HG02981 (cell line): ENCODE data around the gene CCRL2.

Source experiments
- ATAC-seq: cut with Tn5 transposase; IDR thresholded peaks from one replicate; pipeline ENCODE4 v1.9.1; 2021; ENCODE audit warnings: mild to moderate bottlenecking, moderate library complexity; ENCODE audit not compliant: unreplicated experiment

CCRL2 gene, protein sequence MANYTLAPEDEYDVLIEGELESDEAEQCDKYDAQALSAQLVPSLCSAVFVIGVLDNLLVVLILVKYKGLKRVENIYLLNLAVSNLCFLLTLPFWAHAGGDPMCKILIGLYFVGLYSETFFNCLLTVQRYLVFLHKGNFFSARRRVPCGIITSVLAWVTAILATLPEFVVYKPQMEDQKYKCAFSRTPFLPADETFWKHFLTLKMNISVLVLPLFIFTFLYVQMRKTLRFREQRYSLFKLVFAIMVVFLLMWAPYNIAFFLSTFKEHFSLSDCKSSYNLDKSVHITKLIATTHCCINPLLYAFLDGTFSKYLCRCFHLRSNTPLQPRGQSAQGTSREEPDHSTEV

DNA sequence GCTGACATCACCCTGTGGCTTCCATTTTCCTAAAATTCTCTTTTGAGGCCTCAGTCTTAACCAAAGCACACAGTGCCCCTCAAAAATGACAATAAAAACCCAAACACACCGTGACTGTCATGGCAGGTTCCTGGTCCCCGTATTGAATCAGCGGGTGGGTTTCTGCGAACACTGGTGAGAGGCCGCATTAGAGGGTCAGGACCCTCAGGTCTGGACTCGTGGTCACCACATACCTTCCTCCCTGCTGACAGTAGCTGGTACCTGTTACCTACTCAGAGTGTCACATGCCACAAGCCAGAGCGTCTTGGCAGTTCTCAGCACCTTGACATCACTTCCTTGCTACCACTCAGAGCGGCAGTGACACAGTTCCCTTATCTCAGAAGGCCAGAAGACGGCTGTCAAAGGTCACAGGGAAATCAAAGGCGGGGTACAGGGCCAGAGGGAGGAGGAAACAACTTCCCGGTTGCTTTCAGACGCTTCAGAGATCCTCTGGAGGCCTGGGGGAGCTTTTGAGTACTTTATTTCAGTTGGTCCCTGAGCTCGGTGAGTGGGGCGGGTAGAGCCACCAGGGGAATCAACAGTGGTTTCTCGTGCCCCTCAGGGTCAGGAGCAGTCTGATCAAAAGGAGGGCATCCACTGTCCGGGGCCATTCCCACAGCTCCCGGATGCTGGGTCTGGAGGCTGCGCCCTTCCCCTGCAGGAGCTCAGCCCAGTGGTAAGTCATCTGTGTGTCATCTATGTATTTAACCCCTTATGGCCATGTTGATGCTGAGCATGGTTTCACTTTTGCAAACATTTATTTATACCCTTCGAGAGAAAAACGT lies at the start of gene CCRL2, which contains the start of gene CCR5AS:
CCRL2 (plus strand) TSS at position 472 of the 824 bp plus-strand sequence. CDS start 821 bp downstream, outside the sequence.
CCR5AS (minus strand) TSS at position 279 of the 824 bp plus-strand sequence.
- no peak for ATAC-seq

DNA sequence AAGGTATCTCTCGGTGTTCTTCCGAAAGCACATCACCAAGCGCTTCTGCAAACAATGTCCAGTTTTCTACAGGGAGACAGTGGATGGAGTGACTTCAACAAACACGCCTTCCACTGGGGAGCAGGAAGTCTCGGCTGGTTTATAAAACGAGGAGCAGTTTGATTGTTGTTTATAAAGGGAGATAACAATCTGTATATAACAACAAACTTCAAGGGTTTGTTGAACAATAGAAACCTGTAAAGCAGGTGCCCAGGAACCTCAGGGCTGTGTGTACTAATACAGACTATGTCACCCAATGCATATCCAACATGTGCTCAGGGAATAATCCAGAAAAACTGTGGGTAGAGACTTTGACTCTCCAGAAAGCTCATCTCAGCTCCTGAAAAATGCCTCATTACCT lies 48.6 kb upstream of the CCRL2 start:
- no peak for ATAC-seq

DNA sequence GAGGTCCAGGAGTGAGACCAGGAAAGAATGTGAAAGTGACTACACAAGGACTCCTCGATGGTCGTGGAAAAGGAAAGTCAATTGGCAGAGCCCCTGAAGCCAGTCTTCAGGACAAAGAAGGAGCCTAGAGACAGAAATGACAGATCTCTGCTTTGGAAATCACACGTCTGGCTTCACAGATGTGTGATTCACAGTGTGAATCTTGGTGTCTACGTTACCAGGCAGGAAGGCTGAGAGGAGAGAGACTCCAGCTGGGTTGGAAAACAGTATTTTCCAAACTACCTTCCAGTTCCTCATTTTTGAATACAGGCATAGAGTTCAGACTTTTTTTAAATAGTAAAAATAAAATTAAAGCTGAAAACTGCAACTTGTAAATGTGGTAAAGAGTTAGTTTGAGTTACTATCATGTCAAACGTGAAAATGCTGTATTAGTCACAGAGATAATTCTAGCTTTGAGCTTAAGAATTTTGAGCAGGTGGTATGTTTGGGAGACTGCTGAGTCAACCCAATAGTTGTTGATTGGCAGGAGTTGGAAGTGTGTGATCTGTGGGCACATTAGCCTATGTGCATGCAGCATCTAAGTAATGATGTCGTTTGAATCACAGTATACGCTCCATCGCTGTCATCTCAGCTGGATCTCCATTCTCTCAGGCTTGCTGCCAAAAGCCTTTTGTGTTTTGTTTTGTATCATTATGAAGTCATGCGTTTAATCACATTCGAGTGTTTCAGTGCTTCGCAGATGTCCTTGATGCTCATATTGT lies 47.1 kb upstream of the CCRL2 start:
- ATAC-seq, result peak; percentile 45

DNA sequence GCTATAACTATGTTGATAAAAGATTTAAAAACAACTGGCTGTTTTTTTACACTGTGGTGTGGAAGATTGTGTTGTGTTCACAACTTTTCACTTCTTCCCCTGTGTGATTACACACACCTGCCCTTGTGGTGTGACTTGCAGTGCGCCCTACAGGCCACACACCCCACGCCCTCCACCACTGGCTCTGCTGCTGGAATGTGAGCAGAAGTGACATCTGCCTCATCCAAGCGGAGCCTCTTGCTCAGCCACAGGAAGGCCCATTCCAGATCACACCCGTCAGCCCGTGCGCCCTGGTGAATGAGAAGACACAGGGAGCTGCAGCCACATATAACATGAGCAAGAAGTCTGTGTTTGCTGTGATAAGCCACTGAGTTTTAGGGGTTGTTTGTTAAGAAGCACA lies 46.2 kb upstream of the CCRL2 start:
- no peak for ATAC-seq

DNA sequence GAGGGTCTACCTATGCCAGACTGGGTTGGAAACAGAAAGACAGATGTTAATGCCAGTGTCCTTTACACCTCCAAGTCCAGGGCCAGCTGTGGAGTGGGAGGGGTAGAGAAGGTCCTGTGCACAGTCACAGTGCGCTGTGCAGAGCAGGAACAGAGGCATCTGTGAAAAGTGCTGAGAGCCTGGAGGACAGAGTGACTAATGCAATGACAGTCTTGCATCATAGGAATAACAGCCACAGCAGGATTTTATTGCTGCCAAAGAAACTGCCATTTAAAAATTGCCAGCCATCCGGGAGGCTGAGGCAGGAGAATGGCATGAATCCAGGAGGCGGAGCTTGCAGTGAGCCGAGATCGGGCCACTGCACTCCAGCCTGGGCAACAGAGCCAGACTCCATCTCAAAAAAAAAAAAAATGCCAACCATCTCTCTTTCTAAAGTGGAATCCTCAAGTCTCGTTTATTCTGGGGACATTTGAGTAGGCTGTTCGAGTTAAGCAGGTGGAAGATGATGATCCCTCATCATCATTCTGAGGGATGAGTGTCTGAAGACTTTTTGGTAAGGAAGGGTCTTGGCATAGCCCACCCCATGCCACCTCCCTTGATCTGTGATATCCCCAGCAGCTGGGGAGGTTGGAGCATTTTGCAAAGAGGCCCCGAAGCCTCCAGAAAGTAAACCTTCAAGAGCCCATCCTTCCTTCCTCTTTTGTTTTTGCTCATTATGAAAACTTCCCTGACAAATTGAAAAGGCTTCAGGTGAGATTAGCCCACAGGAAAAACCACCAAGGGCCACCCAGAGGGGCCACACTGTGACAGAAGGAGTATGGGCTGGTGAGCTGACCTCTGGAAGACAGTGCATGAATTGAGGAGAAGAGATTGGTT lies 45.4 kb upstream of the CCRL2 start:
- no peak for ATAC-seq

DNA sequence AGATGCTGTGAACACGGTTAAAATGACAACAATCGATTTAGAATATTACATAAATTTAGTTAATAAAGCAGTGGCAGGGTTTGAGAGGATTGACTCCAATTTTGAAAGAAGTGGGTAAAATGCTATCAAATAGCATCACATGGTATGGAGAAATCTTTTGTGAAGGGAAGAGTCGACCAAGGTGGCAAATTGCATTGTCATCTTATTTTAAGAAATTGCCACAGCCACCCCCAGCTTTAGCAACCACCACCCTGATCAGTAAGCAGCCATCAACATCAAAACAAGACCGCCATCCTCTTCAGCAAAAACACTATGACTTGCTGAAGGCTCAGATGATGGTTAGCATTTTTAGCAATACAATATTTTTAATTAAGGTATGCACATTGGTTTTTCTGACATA lies 42.0 kb upstream of the CCRL2 start:
- ATAC-seq, result no peak

DNA sequence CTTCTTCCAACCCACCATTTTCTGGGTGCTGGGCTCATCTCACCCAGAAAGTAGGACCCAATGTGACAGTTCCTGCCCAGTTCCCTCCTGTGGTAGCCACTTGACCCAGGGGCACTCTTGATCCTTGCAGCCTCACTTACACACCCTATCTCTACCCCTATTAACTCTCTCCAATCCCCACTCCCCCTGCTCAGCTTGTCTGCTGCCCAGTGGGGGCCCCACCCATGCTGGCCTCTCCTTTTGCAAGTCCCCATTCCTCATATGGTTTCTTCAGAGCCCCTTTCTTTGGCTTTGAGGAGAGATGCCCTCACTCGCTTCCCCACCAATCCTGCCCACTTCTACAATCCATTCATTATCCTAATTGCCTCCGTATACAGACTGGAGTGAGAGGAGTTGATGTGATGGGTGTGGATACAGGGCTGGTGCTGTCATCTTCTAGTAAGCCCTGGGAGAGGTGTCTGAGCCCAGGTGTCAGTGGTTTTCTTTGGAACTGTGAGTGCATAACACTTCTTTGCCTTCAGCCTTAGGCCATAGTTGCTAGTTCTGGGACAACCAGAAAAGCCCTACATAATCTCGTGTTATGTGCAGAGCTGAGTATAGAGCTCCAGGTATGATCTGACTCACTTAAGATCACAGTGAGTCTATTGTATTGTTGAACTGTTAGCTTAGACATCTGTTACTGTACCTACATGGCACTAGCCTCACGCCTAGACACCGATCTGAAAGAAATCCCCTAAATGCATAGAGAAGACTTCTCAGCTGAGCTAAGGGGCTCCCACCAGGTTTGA lies 41.1 kb upstream of the CCRL2 start:
- no peak for ATAC-seq

DNA sequence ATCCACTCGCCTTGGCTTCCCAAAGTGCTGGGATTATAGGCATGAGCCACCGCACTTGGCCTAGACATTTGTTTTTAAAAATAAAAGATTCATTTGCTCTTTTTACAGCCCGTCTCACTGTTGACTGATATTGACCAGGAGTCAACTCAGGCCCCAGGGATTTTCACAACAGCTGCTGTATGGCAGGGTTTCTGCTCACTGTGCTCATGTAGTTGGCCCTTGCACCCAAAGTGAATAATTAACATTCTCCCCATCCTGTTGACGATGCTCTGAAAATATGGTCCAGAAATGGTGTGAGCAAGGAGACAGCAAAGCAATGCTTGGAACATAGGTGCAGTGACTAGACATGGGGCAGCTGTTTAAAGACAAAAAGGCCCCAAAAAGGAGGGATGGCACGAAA lies 39.2 kb upstream of the CCRL2 start:
- ATAC-seq, result no peak

DNA sequence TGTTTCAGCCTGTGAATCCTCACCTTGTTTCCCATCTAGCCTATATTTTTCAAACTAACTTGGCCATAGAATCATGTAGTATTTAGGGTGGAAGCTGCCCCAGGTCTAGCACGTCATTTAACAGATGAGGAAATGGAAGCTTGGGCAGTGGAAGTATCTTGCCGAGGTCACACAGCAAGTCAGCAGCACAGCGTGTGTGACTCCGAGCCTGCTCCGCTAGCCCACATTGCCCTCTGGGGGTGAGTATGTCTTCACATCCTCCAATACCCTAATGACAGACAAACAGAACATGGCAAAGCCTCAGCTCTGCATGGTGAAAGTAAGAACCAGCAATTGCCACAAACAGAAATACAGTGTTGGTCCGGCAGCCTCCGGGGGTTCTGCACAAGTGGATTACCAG lies 38.5 kb upstream of the CCRL2 start:
- ATAC-seq, result peak; percentile 51

DNA sequence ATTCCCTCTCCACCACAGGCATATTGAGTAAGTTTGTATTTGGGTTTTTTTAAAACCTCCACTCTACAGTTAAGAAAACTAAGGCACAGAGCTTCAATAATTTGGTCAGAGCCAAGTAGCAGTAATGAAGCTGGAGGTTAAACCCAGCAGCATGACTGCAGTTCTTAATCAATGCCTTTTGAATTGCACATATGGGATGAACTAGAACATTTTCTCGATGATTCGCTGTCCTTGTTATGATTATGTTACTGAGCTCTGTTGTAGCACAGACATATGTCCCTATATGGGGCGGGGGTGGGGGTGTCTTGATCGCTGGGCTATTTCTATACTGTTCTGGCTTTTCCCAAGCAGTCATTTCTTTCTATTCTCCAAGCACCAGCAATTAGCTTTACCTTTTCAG lies 37.9 kb upstream of the CCRL2 start:
- ATAC-seq, result no peak

DNA sequence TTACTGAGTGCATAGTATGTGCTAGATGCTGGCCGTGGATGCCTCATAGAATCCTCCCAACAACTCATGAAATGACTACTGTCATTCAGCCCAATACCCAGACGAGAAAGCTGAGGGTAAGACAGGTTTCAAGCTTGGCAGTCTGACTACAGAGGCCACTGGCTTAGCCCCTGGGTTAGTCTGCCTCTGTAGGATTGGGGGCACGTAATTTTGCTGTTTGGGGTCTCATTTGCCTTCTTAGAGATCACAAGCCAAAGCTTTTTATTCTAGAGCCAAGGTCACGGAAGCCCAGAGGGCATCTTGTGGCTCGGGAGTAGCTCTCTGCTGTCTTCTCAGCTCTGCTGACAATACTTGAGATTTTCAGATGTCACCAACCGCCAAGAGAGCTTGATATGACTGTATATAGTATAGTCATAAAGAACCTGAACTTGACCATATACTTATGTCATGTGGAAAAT lies 37.4 kb upstream of the CCRL2 start:
- ATAC-seq, result no peak

DNA sequence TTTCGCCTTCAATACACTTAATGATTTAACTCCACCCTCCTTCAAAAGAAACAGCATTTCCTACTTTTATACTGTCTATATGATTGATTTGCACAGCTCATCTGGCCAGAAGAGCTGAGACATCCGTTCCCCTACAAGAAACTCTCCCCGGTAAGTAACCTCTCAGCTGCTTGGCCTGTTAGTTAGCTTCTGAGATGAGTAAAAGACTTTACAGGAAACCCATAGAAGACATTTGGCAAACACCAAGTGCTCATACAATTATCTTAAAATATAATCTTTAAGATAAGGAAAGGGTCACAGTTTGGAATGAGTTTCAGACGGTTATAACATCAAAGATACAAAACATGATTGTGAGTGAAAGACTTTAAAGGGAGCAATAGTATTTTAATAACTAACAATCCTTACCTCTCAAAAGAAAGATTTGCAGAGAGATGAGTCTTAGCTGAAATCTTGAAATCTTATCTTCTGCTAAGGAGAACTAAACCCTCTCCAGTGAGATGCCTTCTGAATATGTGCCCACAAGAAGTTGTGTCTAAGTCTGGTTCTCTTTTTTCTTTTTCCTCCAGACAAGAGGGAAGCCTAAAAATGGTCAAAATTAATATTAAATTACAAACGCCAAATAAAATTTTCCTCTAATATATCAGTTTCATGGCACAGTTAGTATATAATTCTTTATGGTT lies 36.1 kb upstream of the CCRL2 start, which contains the start of gene CCR5:
CCR5 (plus strand) TSS at position 108 of the 680 bp plus-strand sequence. CDS start 1,957 bp downstream, outside the sequence.
- ATAC-seq, result no peak

DNA sequence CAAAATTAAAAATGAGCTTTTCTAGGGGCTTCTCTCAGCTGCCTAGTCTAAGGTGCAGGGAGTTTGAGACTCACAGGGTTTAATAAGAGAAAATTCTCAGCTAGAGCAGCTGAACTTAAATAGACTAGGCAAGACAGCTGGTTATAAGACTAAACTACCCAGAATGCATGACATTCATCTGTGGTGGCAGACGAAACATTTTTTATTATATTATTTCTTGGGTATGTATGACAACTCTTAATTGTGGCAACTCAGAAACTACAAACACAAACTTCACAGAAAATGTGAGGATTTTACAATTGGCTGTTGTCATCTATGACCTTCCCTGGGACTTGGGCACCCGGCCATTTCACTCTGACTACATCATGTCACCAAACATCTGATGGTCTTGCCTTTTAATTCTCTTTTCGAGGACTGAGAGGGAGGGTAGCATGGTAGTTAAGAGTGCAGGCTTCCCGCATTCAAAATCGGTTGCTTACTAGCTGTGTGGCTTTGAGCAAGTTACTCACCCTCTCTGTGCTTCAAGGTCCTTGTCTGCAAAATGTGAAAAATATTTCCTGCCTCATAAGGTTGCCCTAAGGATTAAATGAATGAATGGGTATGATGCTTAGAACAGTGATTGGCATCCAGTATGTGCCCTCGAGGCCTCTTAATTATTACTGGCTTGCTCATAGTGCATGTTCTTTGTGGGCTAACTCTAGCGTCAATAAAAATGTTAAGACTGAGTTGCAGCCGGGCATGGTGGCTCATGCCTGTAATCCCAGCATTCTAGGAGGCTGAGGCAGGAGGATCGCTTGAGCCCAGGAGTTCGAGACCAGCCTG lies 35.3 kb upstream of the CCRL2 start:
- ATAC-seq, result no peak

DNA sequence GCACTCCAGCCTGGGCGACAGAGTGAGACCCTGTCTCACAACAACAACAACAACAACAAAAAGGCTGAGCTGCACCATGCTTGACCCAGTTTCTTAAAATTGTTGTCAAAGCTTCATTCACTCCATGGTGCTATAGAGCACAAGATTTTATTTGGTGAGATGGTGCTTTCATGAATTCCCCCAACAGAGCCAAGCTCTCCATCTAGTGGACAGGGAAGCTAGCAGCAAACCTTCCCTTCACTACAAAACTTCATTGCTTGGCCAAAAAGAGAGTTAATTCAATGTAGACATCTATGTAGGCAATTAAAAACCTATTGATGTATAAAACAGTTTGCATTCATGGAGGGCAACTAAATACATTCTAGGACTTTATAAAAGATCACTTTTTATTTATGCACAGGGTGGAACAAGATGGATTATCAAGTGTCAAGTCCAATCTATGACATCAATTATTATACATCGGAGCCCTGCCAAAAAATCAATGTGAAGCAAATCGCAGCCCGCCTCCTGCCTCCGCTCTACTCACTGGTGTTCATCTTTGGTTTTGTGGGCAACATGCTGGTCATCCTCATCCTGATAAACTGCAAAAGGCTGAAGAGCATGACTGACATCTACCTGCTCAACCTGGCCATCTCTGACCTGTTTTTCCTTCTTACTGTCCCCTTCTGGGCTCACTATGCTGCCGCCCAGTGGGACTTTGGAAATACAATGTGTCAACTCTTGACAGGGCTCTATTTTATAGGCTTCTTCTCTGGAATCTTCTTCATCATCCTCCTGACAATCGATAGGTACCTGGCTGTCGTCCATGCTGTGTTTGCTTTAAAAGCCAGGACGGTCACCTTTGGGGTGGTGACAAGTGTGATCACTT lies 34.3 kb upstream of the CCRL2 start:
- ATAC-seq, result no peak

DNA sequence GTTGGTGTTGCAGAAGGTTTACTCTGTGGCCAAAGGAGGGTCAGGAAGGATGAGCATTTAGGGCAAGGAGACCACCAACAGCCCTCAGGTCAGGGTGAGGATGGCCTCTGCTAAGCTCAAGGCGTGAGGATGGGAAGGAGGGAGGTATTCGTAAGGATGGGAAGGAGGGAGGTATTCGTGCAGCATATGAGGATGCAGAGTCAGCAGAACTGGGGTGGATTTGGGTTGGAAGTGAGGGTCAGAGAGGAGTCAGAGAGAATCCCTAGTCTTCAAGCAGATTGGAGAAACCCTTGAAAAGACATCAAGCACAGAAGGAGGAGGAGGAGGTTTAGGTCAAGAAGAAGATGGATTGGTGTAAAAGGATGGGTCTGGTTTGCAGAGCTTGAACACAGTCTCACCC lies 32.3 kb upstream of the CCRL2 start:
- ATAC-seq, result no peak

DNA sequence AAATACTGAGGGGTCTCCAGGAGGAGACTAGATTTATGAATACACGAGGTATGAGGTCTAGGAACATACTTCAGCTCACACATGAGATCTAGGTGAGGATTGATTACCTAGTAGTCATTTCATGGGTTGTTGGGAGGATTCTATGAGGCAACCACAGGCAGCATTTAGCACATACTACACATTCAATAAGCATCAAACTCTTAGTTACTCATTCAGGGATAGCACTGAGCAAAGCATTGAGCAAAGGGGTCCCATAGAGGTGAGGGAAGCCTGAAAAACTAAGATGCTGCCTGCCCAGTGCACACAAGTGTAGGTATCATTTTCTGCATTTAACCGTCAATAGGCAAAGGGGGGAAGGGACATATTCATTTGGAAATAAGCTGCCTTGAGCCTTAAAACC lies 31.8 kb upstream of the CCRL2 start:
- ATAC-seq, result no peak

DNA sequence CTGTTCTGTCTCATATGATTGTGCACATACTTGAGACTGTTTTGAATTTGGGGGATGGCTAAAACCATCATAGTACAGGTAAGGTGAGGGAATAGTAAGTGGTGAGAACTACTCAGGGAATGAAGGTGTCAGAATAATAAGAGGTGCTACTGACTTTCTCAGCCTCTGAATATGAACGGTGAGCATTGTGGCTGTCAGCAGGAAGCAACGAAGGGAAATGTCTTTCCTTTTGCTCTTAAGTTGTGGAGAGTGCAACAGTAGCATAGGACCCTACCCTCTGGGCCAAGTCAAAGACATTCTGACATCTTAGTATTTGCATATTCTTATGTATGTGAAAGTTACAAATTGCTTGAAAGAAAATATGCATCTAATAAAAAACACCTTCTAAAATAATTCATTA lies 31.2 kb upstream of the CCRL2 start:
- ATAC-seq, result no peak
